ENCODE measurements around the gene RING1. TPM values are rescaled to one million over a fixed set of nuclear protein-coding genes. Genes with fewer than 3 reads are reported as not detected.

Gene RING1
- total RNA-seq, 4 donors from 2014 or later, result 15.0 to 25.3 (median 20.6) TPM

DNA sequence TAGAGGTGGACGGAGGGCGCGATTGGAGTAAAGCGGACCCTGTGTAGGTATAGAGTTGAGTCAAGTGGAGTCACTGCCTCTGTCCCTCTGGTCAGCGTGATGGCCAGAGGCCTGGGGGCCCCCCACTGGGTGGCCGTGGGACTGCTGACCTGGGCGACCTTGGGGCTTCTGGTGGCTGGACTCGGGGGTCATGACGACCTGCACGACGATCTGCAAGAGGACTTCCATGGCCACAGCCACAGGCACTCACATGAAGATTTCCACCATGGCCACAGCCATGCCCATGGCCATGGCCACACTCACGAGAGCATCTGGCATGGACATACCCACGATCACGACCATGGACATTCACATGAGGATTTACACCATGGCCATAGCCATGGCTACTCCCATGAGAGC lies 7.2 kb upstream of the RING1 start:
- TF ChIP-seq POLR2AphosphoS5 (IDR thresholded peaks at IDR 0.05), result no peak
- TF ChIP-seq, protein P1, sequence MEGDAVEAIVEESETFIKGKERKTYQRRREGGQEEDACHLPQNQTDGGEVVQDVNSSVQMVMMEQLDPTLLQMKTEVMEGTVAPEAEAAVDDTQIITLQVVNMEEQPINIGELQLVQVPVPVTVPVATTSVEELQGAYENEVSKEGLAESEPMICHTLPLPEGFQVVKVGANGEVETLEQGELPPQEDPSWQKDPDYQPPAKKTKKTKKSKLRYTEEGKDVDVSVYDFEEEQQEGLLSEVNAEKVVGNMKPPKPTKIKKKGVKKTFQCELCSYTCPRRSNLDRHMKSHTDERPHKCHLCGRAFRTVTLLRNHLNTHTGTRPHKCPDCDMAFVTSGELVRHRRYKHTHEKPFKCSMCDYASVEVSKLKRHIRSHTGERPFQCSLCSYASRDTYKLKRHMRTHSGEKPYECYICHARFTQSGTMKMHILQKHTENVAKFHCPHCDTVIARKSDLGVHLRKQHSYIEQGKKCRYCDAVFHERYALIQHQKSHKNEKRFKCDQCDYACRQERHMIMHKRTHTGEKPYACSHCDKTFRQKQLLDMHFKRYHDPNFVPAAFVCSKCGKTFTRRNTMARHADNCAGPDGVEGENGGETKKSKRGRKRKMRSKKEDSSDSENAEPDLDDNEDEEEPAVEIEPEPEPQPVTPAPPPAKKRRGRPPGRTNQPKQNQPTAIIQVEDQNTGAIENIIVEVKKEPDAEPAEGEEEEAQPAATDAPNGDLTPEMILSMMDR (IDR thresholded peaks at IDR 0.05), result no peak
- no peak for TF ChIP-seq POLR2A (IDR thresholded peaks at IDR 0.05; ENCODE audit: low read depth)
- TF ChIP-seq EP300 (IDR thresholded peaks at IDR 0.05), result no peak
- no peak for DNase-seq (ENCODE audit: extremely low spot score)
- intact Hi-C loops (cut with DNase I), result no loop called here
- Histone ChIP-seq H3K27ac (replicated peaks in 1 of 4) (peak overlapping the region; percentile 90 to 97 (median 93)), H3K4me1 (peaks cover 59 to 77% (median 72%) of the 10 kb centered on the region in 4 donors), H3K9me3 (no peaks in the 10 kb centered on the region), H3K36me3 (peaks cover 30 to 45% (median 40%) of the 10 kb centered on the region in 4 donors), H3K4me3 (peak overlapping the region; percentile 76 to 84 (median 80)), H3K27me3 (no peaks in the 10 kb centered on the region)
- 0% methylated on average over 6 of the region's 14 CpGs for WGBS

GRCh38 chr6:33201935-33202334 lies 6.4 kb upstream of the RING1 start:
- 90% methylated on average over 6 of the region's 6 CpGs for WGBS
- no peak for DNase-seq (ENCODE audit: extremely low spot score)
- peaks cover 24 to 37% (median 32%) of the 10 kb centered on the region in 4 donors for H3K36me3 ChIP-seq
- H3K27ac ChIP-seq (replicated peaks in 1 of 4), result peak overlapping the region in 3 of 4 donors; percentile 93 to 97 (median 93)
- H3K9me3 ChIP-seq, result no peaks in the 10 kb centered on the region
- H3K4me1 ChIP-seq, result peaks cover 59 to 79% (median 73%) of the 10 kb centered on the region in 4 donors
- intact Hi-C loops (cut with DNase I), result no loop called here
- H3K27me3 ChIP-seq, result no peaks in the 10 kb centered on the region
- TF ChIP-seq, protein P1 (IDR thresholded peaks at IDR 0.05), result no peak
- TF ChIP-seq POLR2AphosphoS5 (IDR thresholded peaks at IDR 0.05) (no peak), EP300 (IDR thresholded peaks at IDR 0.05) (no peak), POLR2A (IDR thresholded peaks at IDR 0.05; ENCODE audit: low read depth) (no peak)
- H3K4me3 ChIP-seq, result peak overlapping the region; percentile 76 to 84 (median 80)

GRCh38 chr6:33202799-33203198 lies 5.5 kb upstream of the RING1 start:
- Histone ChIP-seq H3K27me3 (no peaks in the 10 kb centered on the region), H3K36me3 (peaks cover 18 to 29% (median 23%) of the 10 kb centered on the region in 4 donors), H3K4me1 (peaks cover 59 to 79% (median 74%) of the 10 kb centered on the region in 4 donors), H3K9me3 (no peaks in the 10 kb centered on the region), H3K27ac (replicated peaks in 1 of 4) (no peak overlapping the region), H3K4me3 (no peak overlapping the region)
- 93% methylated on average over 3 of the region's 6 CpGs for WGBS
- no peak for DNase-seq (ENCODE audit: extremely low spot score)
- TF ChIP-seq EP300 (IDR thresholded peaks at IDR 0.05), result no peak
- TF ChIP-seq, protein P1 (IDR thresholded peaks at IDR 0.05), result no peak
- TF ChIP-seq POLR2AphosphoS5 (IDR thresholded peaks at IDR 0.05), result no peak
- intact Hi-C loops (cut with DNase I), result no loop called here

GRCh38 chr6:33203443-33204164 lies 4.7 kb upstream of the RING1 start:
- H3K27ac ChIP-seq (replicated peaks in 1 of 4), result peak overlapping the region in 1 of 4 donors; percentile 68
- peaks cover 52 to 73% (median 67%) of the 10 kb centered on the region in 4 donors for H3K4me1 ChIP-seq
- no peak for TF ChIP-seq EP300 (IDR thresholded peaks at IDR 0.05)
- no peak for DNase-seq (ENCODE audit: extremely low spot score)
- no peaks in the 10 kb centered on the region for H3K9me3 ChIP-seq
- intact Hi-C loops (cut with DNase I), result no loop called here
- H3K27me3 ChIP-seq, result no peaks in the 10 kb centered on the region
- H3K4me3 ChIP-seq, result peak overlapping the region in 1 of 4 donors; percentile 62
- WGBS, result 83% methylated on average over 6 of the region's 7 CpGs
- peaks cover 18 to 24% (median 21%) of the 10 kb centered on the region in 4 donors for H3K36me3 ChIP-seq

DNA sequence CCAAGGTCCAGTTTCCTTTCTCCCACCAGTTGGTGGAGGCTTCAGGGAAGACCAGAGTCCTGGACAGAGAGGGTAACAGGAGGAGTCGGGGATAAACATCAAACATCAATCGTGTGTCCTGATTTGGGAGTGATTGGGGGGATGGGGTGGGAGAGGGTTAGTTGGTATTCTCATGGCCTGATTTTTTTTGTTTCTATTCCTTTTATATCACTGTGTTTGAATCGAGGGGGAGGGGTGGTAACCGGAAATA lies 4.2 kb upstream of the RING1 start:
- peak overlapping the region in 1 of 4 donors; percentile 68 for H3K27ac ChIP-seq (replicated peaks in 1 of 4)
- DNase-seq (ENCODE audit: extremely low spot score), result no peak

More for the DNA sequence above, 4.2 kb upstream of the RING1 start:
- Histone ChIP-seq H3K9me3 (no peaks in the 10 kb centered on the region), H3K27me3 (no peaks in the 10 kb centered on the region), H3K36me3 (peaks cover 18 to 24% (median 21%) of the 10 kb centered on the region in 4 donors), H3K4me3 (peak overlapping the region; percentile 62 to 65 (median 62)), H3K4me1 (peaks cover 52 to 73% (median 67%) of the 10 kb centered on the region in 4 donors)
- WGBS, result 10% methylated on average over 4 of the region's 4 CpGs
- intact Hi-C loops (cut with DNase I), result no loop called here
- TF ChIP-seq POLR2A (IDR thresholded peaks at IDR 0.05; ENCODE audit: low read depth), result no peak
- TF ChIP-seq, protein P1 (IDR thresholded peaks at IDR 0.05), result no peak
- TF ChIP-seq POLR2AphosphoS5 (IDR thresholded peaks at IDR 0.05), result no peak
- no peak for TF ChIP-seq EP300 (IDR thresholded peaks at IDR 0.05)
